Parathyroid adenoma (tissue), 2 donors: ENCODE data around the gene TRIM47.

Source experiments
- H2AFZ ChIP-seq: fragments of 300-600 bp; sonication (generic); one replicate; pipeline ENCODE4 v1.7.0; 2017; ENCODE audit warnings: antibody characterized with exemption, mild to moderate bottlenecking
- H3K27ac ChIP-seq: fragments of 300-600 bp; sonication (generic); one replicate; pipeline ENCODE4 v1.7.0; 2017
- H3K27me3 ChIP-seq: fragments of 300-600 bp; sonication (generic); one replicate; pipeline ENCODE4 v1.7.0; 2017; ENCODE audit warnings: low read length; ENCODE audit not compliant: control insufficient read depth, insufficient read depth
- H3K36me3 ChIP-seq: fragments of 300-600 bp; sonication (generic); one replicate; pipeline ENCODE4 v1.7.0; 2017; ENCODE audit warnings: low read length; ENCODE audit not compliant: control insufficient read depth, insufficient read depth
- H3K4me1 ChIP-seq: fragments of 300-600 bp; sonication (generic); one replicate; pipeline ENCODE4 v1.7.0; 2017; ENCODE audit warnings: control low read depth
- H3K4me2 ChIP-seq: fragments of 300-600 bp; sonication (generic); one replicate; pipeline ENCODE4 v1.7.0; 2017; ENCODE audit warnings: low read length
- H3K4me3 ChIP-seq: fragments of 300-600 bp; sonication (generic); one replicate; pipeline ENCODE4 v1.7.0; 2017; ENCODE audit warnings: low read depth, low read length
- H3K79me2 ChIP-seq: fragments of 300-600 bp; sonication (generic); one replicate; pipeline ENCODE4 v1.7.0; 2017; ENCODE audit warnings: control low read depth
- H3K9ac ChIP-seq: fragments of 300-600 bp; sonication (generic); one replicate; pipeline ENCODE4 v1.7.0; 2017; ENCODE audit warnings: mild to moderate bottlenecking
- H3K9me3 ChIP-seq: fragments of 300-600 bp; sonication (generic); one replicate; pipeline ENCODE4 v1.7.0; 2017; ENCODE audit warnings: low read length; ENCODE audit not compliant: control insufficient read depth
- CTCF ChIP-seq: fragments of 300-600 bp; sonication (generic); IDR thresholded peaks from one replicate; pipeline ENCODE4 v1.7.0; 2017; ENCODE audit warnings: antibody characterized with exemption, mild to moderate bottlenecking
- donor health status: primary hyperparathyroidism.

Gene TRIM47

DNA sequence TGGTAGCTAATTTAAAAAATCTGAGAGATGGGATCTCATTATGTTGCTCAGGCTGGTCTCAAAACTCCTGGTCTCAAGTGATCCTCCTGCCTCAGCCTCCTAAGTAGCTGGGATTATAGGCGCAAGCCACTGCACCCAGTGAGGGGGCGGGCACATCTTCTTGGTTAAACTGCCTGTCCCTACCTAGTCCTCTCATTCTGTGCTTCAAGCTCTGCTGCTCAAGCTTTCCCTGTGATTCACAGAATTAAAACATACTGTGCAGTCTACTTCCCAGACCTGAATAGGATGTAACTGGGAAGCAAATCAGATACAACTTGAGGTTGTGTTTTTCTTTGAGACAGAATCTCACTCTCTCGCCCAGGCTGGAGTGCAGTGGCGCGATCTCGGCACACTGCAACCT, 24.0 kb upstream of the TRIM47 start:
- no peak overlapping the region for H3K9ac ChIP-seq
- peaks cover 3% of the 10 kb centered on the region for H3K4me1 ChIP-seq
- H3K79me2 ChIP-seq = peaks cover 13% of the 10 kb centered on the region
- H3K36me3 ChIP-seq = no peaks in the 10 kb centered on the region
- TF ChIP-seq CTCF = no peak
- no peak overlapping the region for H3K27ac ChIP-seq
- no peaks in the 10 kb centered on the region for H3K27me3 ChIP-seq
- H3K4me3 ChIP-seq = no peak overlapping the region
- H2AFZ ChIP-seq = no peak overlapping the region
- H3K9me3 ChIP-seq = no peaks in the 10 kb centered on the region
- H3K4me2 ChIP-seq = no peak overlapping the region

DNA sequence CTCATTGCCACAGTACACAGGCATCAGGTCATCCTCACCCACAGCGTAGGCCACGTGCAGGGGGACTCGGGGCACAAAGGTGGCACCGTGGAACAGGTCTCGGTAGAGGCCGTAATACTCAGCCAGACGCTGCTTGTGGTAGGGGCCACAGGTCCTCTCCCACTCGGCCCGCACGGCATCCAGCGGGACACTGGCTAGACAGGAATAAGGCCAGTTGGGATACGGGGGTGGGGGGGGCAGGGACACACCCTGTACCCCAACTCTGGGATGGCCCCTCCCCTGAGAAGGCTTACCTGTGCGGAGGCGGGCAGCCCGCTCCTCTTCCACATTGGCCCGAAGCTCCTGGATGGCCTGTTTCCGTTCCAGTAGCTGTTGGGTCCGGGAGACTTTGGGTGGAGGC, 23.3 kb upstream of the TRIM47 start:
- Histone ChIP-seq H3K79me2 (peaks cover 13% of the 10 kb centered on the region), H3K27ac (no peak overlapping the region), H3K27me3 (no peaks in the 10 kb centered on the region), H3K9ac (no peak overlapping the region), H2AFZ (no peak overlapping the region), H3K4me1 (peaks cover 3% of the 10 kb centered on the region), H3K4me2 (no peak overlapping the region), H3K36me3 (no peaks in the 10 kb centered on the region), H3K4me3 (no peak overlapping the region), H3K9me3 (no peaks in the 10 kb centered on the region)
- no peak for TF ChIP-seq CTCF

- TF ChIP-seq CTCF = no peak
- no peak overlapping the region for H3K4me2 ChIP-seq
- H3K27me3 ChIP-seq = no peaks in the 10 kb centered on the region
- H3K36me3 ChIP-seq = no peaks in the 10 kb centered on the region
- no peak overlapping the region for H2AFZ ChIP-seq
- no peak overlapping the region for H3K4me3 ChIP-seq
- no peaks in the 10 kb centered on the region for H3K9me3 ChIP-seq
- H3K9ac ChIP-seq = no peak overlapping the region
- H3K27ac ChIP-seq = no peak overlapping the region
- H3K79me2 ChIP-seq = peaks cover 14% of the 10 kb centered on the region
- H3K4me1 ChIP-seq = peaks cover 3% of the 10 kb centered on the region
Measured at GRCh38 chr17:75900691-75901533, 22.5 kb upstream of the TRIM47 start.

- Histone ChIP-seq H3K36me3 (no peaks in the 10 kb centered on the region), H3K4me2 (no peak overlapping the region), H3K9ac (no peak overlapping the region), H3K4me1 (peaks cover 12% of the 10 kb centered on the region), H3K4me3 (no peak overlapping the region), H2AFZ (no peak overlapping the region), H3K27ac (no peak overlapping the region), H3K9me3 (no peaks in the 10 kb centered on the region), H3K27me3 (no peaks in the 10 kb centered on the region), H3K79me2 (peaks cover 21% of the 10 kb centered on the region)
- no peak for TF ChIP-seq CTCF
Measured at GRCh38 chr17:75899767-75900468, 21.5 kb upstream of the TRIM47 start.
